CMK (cell line): ENCODE results near the gene NFASC.
A peak's percentile ranks its signal among the peaks of the same experiment; 100 is the strongest.

Experiments
- DNase-seq: peaks from one replicate; pipeline ENCODE4 v3.0.0-alpha.2; 2010; ENCODE audit warnings: low read depth

The NFASC gene

GRCh38 chr1:204870160-204870912 lies at the start of gene NFASC:
TSS of gene NFASC (plus strand) at chr1:204870862. CDS start at chr1:204944316, 73,454 bp downstream.
- no peak for DNase-seq

GRCh38 chr1:204821476-204821875 lies 49.2 kb upstream of the NFASC start:
- no peak for DNase-seq

- DNase-seq: no peak
Observed at GRCh38 chr1:204821924-204822323, 48.7 kb upstream of the NFASC start.

GRCh38 chr1:204826970-204827369 lies 43.7 kb upstream of the NFASC start:
- DNase-seq: no peak

GRCh38 chr1:204828352-204828850 lies 42.3 kb upstream of the NFASC start:
- no peak for DNase-seq

- no peak for DNase-seq
Observed at GRCh38 chr1:204829133-204829825, 41.4 kb upstream of the NFASC start.

GRCh38 chr1:204830747-204831146 lies 39.9 kb upstream of the NFASC start:
- DNase-seq: no peak

- no peak for DNase-seq
Observed at GRCh38 chr1:204831186-204831585, 39.5 kb upstream of the NFASC start.

- no peak for DNase-seq
Observed at GRCh38 chr1:204834336-204834735, 36.3 kb upstream of the NFASC start.

GRCh38 chr1:204834752-204835151 lies 35.9 kb upstream of the NFASC start:
- DNase-seq: no peak

GRCh38 chr1:204835737-204836136 lies 34.9 kb upstream of the NFASC start:
- DNase-seq: no peak

GRCh38 chr1:204836856-204837255 lies 33.8 kb upstream of the NFASC start:
- DNase-seq: no peak

GRCh38 chr1:204837440-204838084 lies 33.1 kb upstream of the NFASC start:
- peak; percentile 20 for DNase-seq

GRCh38 chr1:204841316-204841715 lies 29.3 kb upstream of the NFASC start:
- no peak for DNase-seq

- DNase-seq: no peak
Observed at GRCh38 chr1:204841798-204842197, 28.9 kb upstream of the NFASC start.

GRCh38 chr1:204842369-204842768 lies 28.3 kb upstream of the NFASC start:
- no peak for DNase-seq

- DNase-seq: no peak
Observed at GRCh38 chr1:204842892-204843291, 27.8 kb upstream of the NFASC start.

GRCh38 chr1:204846546-204846945 lies 24.1 kb upstream of the NFASC start:
- DNase-seq: no peak

- DNase-seq: no peak
Observed at GRCh38 chr1:204848579-204848978, 22.1 kb upstream of the NFASC start.

- no peak for DNase-seq
Observed at GRCh38 chr1:204852854-204853253, 17.8 kb upstream of the NFASC start.

GRCh38 chr1:204853436-204853835 lies 17.2 kb upstream of the NFASC start:
- no peak for DNase-seq

GRCh38 chr1:204854286-204854685 lies 16.4 kb upstream of the NFASC start:
- no peak for DNase-seq

- no peak for DNase-seq
Observed at GRCh38 chr1:204858363-204858821, 12.3 kb upstream of the NFASC start.
